CD14-positive monocyte (primary cell): Measurements from ENCODE around the gene ATP2C2. TPM values are rescaled to one million over a fixed set of nuclear protein-coding genes. Genes with fewer than 3 reads are reported as not detected.

Experiments used
- DNase-seq, 3 donors: peaks; one replicate each; pipeline ENCODE4 v3.0.0-alpha.2; 2011 to 2022
- H2AFZ ChIP-seq: 2 replicates; pipeline ENCODE4 v1.6.0; 2012; ENCODE audit warnings: mild to moderate bottlenecking, low read depth, low read length, inconsistent platforms; ENCODE audit not compliant: insufficient read depth, poor library complexity, severe bottlenecking
- H3K27ac ChIP-seq, 2 donors: 1 replicate in 1 of 2; 2 replicates in 1 of 2; pipeline ENCODE4 v1.5.1; 2012 to 2013; ENCODE audit warnings: low read length in 2 of 2, control low read depth in 1 of 2, inconsistent platforms in 1 of 2, low read depth in 1 of 2, mild to moderate bottlenecking in 1 of 2
- H3K27me3 ChIP-seq, 2 donors: one replicate each; pipeline versions ENCODE4 v1.6.0 to v1.6.1; 2011 to 2013; ENCODE audit warnings: low read length in 2 of 2; ENCODE audit not compliant: control insufficient read depth in 2 of 2, insufficient read depth in 2 of 2
- H3K36me3 ChIP-seq, 2 donors: replicated peaks in 1 of 2; 1 replicate in 1 of 2; 2 replicates in 1 of 2; pipeline versions ENCODE4 v1.5.1 to v1.6.1; 2012 to 2013; ENCODE audit warnings: low read length in 2 of 2, control low read depth in 1 of 2, inconsistent platforms in 1 of 2, mild to moderate bottlenecking in 1 of 2; ENCODE audit not compliant: insufficient read depth in 2 of 2, control insufficient read depth in 1 of 2
- H3K4me1 ChIP-seq, 2 donors: 1 replicate in 1 of 2; 2 replicates in 1 of 2; pipeline versions ENCODE4 v1.5.1 to v1.6.1; 2012 to 2013; ENCODE audit warnings: low read length in 2 of 2, control low read depth in 1 of 2, inconsistent platforms in 1 of 2, mild to moderate bottlenecking in 1 of 2, moderate library complexity in 1 of 2; ENCODE audit not compliant: insufficient read depth in 2 of 2, control insufficient read depth in 1 of 2
- H3K4me2 ChIP-seq: replicated peaks from 2 replicates; pipeline ENCODE3; 2012; ENCODE audit warnings: low read length, moderate library complexity, mild to moderate bottlenecking; ENCODE audit not compliant: poor library complexity, severe bottlenecking; ENCODE audit errors: extremely low read depth
- H3K4me3 ChIP-seq, 3 experiments: fragments of 200-600 bp in 1 of 3; sonication (generic) in 1 of 3; replicated peaks in 1 of 3; 1 replicate in 2 of 3; 2 replicates in 1 of 3; pipeline ENCODE4 v1.5.1; 2011 to 2013; ENCODE audit warnings: low read length in 3 of 3, mild to moderate bottlenecking in 3 of 3, control low read depth in 2 of 3, low read depth in 2 of 3, inconsistent platforms in 1 of 3, moderate library complexity in 1 of 3
- H3K79me2 ChIP-seq: 2 replicates; pipeline ENCODE4 v1.6.0; 2012; ENCODE audit warnings: mild to moderate bottlenecking, control low read depth, inconsistent platforms, low read length, moderate library complexity; ENCODE audit not compliant: insufficient read depth
- H3K9ac ChIP-seq: 2 replicates; pipeline ENCODE4 v1.6.0; 2017; ENCODE audit warnings: low read length, mild to moderate bottlenecking; ENCODE audit not compliant: insufficient read depth, poor library complexity, severe bottlenecking
- H3K9me3 ChIP-seq, 2 donors: replicated peaks in 1 of 2; 1 replicate in 1 of 2; 2 replicates in 1 of 2; pipeline versions ENCODE4 v1.5.1 to v1.6.1; 2012 to 2013; ENCODE audit warnings: low read length in 2 of 2, control low read depth in 1 of 2; ENCODE audit not compliant: control insufficient read depth in 1 of 2, insufficient read depth in 1 of 2
- H4K20me1 ChIP-seq: 2 replicates; pipeline ENCODE4 v1.6.0; 2012; ENCODE audit warnings: mild to moderate bottlenecking, low read length, control low read depth, moderate library complexity; ENCODE audit not compliant: insufficient read depth
- H3K27ac Mint-ChIP-seq, 7 donors: one replicate each; pipeline ENCODE4 v1.8.0; 2020; ENCODE audit warnings: mild to moderate bottlenecking in 7 of 7, mixed read lengths in 7 of 7, moderate library complexity in 6 of 7, inconsistent platforms in 2 of 7
- H3K27me3 Mint-ChIP-seq, 3 donors: one replicate each; pipeline ENCODE4 v1.8.0; 2021 to 2022; ENCODE audit warnings: low read depth in 3 of 3, mild to moderate bottlenecking in 3 of 3, mixed read lengths in 3 of 3, moderate library complexity in 3 of 3, inconsistent platforms in 1 of 3
- H3K36me3 Mint-ChIP-seq, 2 donors: one replicate each; pipeline ENCODE4 v1.8.0; 2020; ENCODE audit warnings: mixed read lengths in 2 of 2, inconsistent platforms in 1 of 2, mild to moderate bottlenecking in 1 of 2
- H3K4me1 Mint-ChIP-seq: one replicate; pipeline ENCODE4 v1.8.0; 2020; ENCODE audit warnings: mild to moderate bottlenecking, mixed read lengths
- H3K4me3 Mint-ChIP-seq, 2 donors: one replicate each; pipeline ENCODE4 v1.8.0; 2020; ENCODE audit warnings: mild to moderate bottlenecking in 2 of 2, mixed read lengths in 2 of 2, moderate library complexity in 1 of 2
- H3K9me3 Mint-ChIP-seq, 7 donors: one replicate each; pipeline ENCODE4 v1.8.0; 2020 to 2022; ENCODE audit warnings: mixed read lengths in 7 of 7, mild to moderate bottlenecking in 6 of 7, moderate library complexity in 6 of 7, inconsistent platforms in 2 of 7
- WGBS: methylation state at CpG from one replicate; pipeline ENCODE4 v1.1.5; 2013; ENCODE audit warnings: missing lambda C conversion rate; ENCODE audit not compliant: insufficient coverage; 5-methylcytosine and 5-hydroxymethylcytosine counted together
- intact Hi-C, 2 donors: fragments of 100-400 bp; cut with micrococcal nuclease; formaldehyde crosslinking; loops; one replicate each; pipeline versions ENCODE4 v1.15.0 to v1.15.1; 2023
- polyA plus RNA-seq, 3 donors: library from polyadenylated mRNA; depleted of rRNA in 1 of 3; unstranded in 2 of 3; stranded (reverse) in 1 of 3; fragments of 300-500 nt in 2 of 3; fragments of >200 nt in 1 of 3; fragmentation: Illumina TruSeq in 2 of 3; gene quantifications; 1 replicate in 2 of 3; 2 replicates in 1 of 3; pipeline ENCODE4 v1.2.3, GENCODE V29; 2012 to 2021
- TF ChIP-seq, protein P1 (sequence below): fragments of 200-600 bp; IDR thresholded peaks from one replicate; pipeline ENCODE4 v1.8.0; 2022; ENCODE audit warnings: antibody characterized with exemption, mild to moderate bottlenecking

The ATP2C2 gene
- polyA plus RNA-seq, 3 donors = 0.05 TPM; not detected in 2

DNA sequence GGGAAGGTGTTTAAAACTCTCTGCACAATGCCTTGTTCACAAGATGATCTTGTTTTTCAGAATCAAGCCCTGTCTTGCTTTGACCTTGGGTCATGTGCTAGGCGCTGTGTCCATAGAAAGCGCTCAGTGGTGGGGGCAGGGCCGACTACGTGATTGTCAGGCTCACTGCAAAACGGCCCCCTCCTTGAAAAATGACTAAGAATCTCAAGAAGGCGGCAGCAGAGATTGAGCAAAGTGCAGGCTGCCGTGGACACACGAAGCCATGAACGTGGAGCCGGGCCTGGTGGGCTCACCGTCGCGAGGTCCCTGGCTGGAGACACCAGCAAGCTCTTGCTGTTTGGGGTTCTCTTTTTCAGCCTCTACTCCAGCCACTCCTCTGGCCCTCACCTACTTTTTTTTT, 10.2 kb downstream of the ATP2C2 start:
- H3K4me1 ChIP-seq = no peaks in the 10 kb centered on the region
- peaks cover 12 to 26% (median 22%) of the 10 kb centered on the region in 3 donors for H3K27me3 Mint-ChIP-seq
- H3K4me2 ChIP-seq = no peak overlapping the region
- no peak for DNase-seq
- H3K4me3 Mint-ChIP-seq = no peak overlapping the region
- peaks cover 0 to 7% (median 2%) of the 10 kb centered on the region in 7 donors for H3K9me3 Mint-ChIP-seq
- no peak overlapping the region for H3K4me3 ChIP-seq
- 89% methylated on average over 8 of the region's 13 CpGs for WGBS
- H3K36me3 ChIP-seq = no peaks in the 10 kb centered on the region
- H3K36me3 Mint-ChIP-seq = no peaks in the 10 kb centered on the region
- H3K9ac ChIP-seq = no peak overlapping the region
- no peaks in the 10 kb centered on the region for H3K27me3 ChIP-seq
- H3K27ac ChIP-seq = no peak overlapping the region
- intact Hi-C loops = no loop called here
- no peaks in the 10 kb centered on the region for H3K9me3 ChIP-seq
- no peak overlapping the region for H3K27ac Mint-ChIP-seq
- TF ChIP-seq, protein P1, sequence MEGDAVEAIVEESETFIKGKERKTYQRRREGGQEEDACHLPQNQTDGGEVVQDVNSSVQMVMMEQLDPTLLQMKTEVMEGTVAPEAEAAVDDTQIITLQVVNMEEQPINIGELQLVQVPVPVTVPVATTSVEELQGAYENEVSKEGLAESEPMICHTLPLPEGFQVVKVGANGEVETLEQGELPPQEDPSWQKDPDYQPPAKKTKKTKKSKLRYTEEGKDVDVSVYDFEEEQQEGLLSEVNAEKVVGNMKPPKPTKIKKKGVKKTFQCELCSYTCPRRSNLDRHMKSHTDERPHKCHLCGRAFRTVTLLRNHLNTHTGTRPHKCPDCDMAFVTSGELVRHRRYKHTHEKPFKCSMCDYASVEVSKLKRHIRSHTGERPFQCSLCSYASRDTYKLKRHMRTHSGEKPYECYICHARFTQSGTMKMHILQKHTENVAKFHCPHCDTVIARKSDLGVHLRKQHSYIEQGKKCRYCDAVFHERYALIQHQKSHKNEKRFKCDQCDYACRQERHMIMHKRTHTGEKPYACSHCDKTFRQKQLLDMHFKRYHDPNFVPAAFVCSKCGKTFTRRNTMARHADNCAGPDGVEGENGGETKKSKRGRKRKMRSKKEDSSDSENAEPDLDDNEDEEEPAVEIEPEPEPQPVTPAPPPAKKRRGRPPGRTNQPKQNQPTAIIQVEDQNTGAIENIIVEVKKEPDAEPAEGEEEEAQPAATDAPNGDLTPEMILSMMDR = no peak
- no peaks in the 10 kb centered on the region for H4K20me1 ChIP-seq
- H2AFZ ChIP-seq = no peak overlapping the region
- H3K79me2 ChIP-seq = no peaks in the 10 kb centered on the region
- H3K4me1 Mint-ChIP-seq = peaks cover 3% of the 10 kb centered on the region

DNA sequence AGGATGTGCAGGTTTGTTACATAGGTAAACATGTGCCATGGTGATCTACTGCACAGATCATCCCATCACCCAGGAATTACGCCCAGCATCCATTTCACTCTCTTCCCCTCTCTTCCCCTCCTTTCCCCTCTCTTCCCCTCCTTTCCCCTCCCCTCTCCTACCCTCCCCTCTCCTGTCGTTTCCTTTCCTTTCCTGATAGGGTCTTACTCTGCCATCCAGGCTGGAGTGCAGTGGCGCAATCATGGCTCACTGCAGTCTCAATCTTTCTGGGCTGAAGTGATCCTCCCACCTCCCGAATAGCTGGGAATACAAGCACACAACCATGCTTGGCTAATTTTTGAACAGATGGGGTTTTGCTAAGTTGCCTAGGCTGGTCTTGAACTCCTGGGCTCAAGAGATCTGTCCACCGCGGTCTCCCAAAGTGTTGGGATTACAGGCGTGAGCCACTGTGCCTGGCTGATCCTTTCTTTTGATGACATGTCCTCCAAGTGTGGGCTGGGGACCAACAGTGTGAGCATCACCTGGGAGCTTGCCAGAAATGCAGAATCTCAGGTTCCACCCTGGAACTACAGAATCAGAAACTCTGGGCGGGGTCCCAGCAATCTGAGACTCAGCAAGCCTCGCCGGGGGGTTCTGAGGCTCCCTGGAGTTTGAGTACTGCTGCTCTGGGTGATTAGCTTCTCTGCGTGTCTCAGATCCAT, 10.8 kb downstream of the ATP2C2 start:
- no peak overlapping the region for H3K4me3 Mint-ChIP-seq
- TF ChIP-seq, protein P1 = no peak
- no peaks in the 10 kb centered on the region for H3K4me1 ChIP-seq
- no peak overlapping the region for H3K27ac Mint-ChIP-seq
- H3K79me2 ChIP-seq = no peaks in the 10 kb centered on the region
- intact Hi-C loops = no loop called here
- H3K27me3 Mint-ChIP-seq = peaks cover 11 to 26% (median 22%) of the 10 kb centered on the region in 3 donors
- H3K27ac ChIP-seq = no peak overlapping the region
- H3K9me3 Mint-ChIP-seq = peaks cover 0 to 7% (median 2%) of the 10 kb centered on the region in 7 donors
- 80% methylated on average over 10 of the region's 11 CpGs for WGBS
- no peak overlapping the region for H3K9ac ChIP-seq
- H3K27me3 ChIP-seq = no peaks in the 10 kb centered on the region
- no peaks in the 10 kb centered on the region for H3K36me3 ChIP-seq
- no peaks in the 10 kb centered on the region for H4K20me1 ChIP-seq
- no peak overlapping the region for H3K4me2 ChIP-seq
- DNase-seq = no peak
- H3K9me3 ChIP-seq = no peaks in the 10 kb centered on the region
- H3K4me1 Mint-ChIP-seq = peaks cover 3% of the 10 kb centered on the region
- H3K36me3 Mint-ChIP-seq = no peaks in the 10 kb centered on the region
- no peak overlapping the region for H3K4me3 ChIP-seq
- no peak overlapping the region for H2AFZ ChIP-seq
